Brain microvascular endothelial cell (primary cell): ENCODE data around the gene LRRC74A.

ENCODE experiments used
- DNase-seq: peaks from one replicate; pipeline ENCODE4 v3.0.0-alpha.2; 2020
- H3K27ac ChIP-seq: fragments of 250-450 bp; sonication (Bioruptor Pico); 2 replicates; pipeline ENCODE4 v1.5.1; 2020; ENCODE audit warnings: mild to moderate bottlenecking, moderate library complexity
- H3K27me3 ChIP-seq: fragments of 250-450 bp; sonication (Bioruptor Pico); replicated peaks from 2 replicates; pipeline ENCODE4 v1.5.1; 2020; ENCODE audit warnings: mild to moderate bottlenecking
- H3K36me3 ChIP-seq: fragments of 250-450 bp; sonication (Bioruptor Pico); replicated peaks from 2 replicates; pipeline ENCODE4 v1.5.1; 2020; ENCODE audit warnings: mild to moderate bottlenecking
- H3K4me3 ChIP-seq: 2 replicates; pipeline ENCODE4 v1.5.1; 2011; ENCODE audit warnings: low read depth, mild to moderate bottlenecking, control low read depth, low read length, moderate library complexity
- in situ Hi-C: cut with HindIII; loops from 2 replicates; pipeline ENCODE4 v1.10.0; 2017; ENCODE audit warnings: low sequenced_read_pairs, low pct_ligation_motif_present
- TF ChIP-seq, protein P1 (sequence below): IDR thresholded peaks from 2 replicates; pipeline ENCODE4 v1.5.1; 2011; ENCODE audit warnings: low read depth, mild to moderate bottlenecking, moderate library complexity, low read length, control low read depth, inconsistent platforms; ENCODE audit errors: missing control alignments

LRRC74A gene

DNA sequence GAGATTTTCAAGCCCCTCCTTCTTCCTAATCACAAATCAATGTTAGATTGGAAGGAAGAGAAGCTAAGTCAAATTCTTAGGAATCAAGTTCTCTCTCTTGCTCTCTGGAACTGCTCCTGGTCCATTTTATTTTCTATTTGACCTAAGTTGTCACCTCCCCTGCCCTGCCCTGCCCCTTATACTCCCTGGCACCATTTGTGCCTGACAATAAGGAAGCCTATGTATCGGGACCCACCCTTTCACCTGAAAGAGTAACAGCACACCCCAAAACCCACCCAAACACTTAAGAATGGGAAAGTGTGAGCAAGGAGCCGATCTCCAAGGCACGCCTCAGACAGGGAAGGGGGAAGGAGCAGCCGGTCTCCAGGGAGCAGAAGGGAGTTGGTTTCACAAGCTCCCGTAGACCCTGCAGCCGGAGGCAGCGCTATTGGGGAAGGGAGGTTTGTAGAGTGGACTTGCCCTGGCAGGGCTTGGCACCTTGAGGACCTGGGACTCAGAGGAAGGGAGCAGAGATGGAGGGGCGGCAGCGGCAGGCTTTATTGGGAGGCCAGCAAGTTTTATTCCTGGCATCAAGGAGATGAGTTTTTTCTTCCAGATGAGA, 1.6 kb downstream of the LRRC74A start:
- DNase-seq: no peak
- H3K27ac ChIP-seq: no peak overlapping the region
- no peak overlapping the region for H3K4me3 ChIP-seq
- in situ Hi-C loops: no loop called here
- H3K36me3 ChIP-seq: no peaks in the 10 kb centered on the region
- no peaks in the 10 kb centered on the region for H3K27me3 ChIP-seq
- TF ChIP-seq, protein P1, sequence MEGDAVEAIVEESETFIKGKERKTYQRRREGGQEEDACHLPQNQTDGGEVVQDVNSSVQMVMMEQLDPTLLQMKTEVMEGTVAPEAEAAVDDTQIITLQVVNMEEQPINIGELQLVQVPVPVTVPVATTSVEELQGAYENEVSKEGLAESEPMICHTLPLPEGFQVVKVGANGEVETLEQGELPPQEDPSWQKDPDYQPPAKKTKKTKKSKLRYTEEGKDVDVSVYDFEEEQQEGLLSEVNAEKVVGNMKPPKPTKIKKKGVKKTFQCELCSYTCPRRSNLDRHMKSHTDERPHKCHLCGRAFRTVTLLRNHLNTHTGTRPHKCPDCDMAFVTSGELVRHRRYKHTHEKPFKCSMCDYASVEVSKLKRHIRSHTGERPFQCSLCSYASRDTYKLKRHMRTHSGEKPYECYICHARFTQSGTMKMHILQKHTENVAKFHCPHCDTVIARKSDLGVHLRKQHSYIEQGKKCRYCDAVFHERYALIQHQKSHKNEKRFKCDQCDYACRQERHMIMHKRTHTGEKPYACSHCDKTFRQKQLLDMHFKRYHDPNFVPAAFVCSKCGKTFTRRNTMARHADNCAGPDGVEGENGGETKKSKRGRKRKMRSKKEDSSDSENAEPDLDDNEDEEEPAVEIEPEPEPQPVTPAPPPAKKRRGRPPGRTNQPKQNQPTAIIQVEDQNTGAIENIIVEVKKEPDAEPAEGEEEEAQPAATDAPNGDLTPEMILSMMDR: no peak

DNA sequence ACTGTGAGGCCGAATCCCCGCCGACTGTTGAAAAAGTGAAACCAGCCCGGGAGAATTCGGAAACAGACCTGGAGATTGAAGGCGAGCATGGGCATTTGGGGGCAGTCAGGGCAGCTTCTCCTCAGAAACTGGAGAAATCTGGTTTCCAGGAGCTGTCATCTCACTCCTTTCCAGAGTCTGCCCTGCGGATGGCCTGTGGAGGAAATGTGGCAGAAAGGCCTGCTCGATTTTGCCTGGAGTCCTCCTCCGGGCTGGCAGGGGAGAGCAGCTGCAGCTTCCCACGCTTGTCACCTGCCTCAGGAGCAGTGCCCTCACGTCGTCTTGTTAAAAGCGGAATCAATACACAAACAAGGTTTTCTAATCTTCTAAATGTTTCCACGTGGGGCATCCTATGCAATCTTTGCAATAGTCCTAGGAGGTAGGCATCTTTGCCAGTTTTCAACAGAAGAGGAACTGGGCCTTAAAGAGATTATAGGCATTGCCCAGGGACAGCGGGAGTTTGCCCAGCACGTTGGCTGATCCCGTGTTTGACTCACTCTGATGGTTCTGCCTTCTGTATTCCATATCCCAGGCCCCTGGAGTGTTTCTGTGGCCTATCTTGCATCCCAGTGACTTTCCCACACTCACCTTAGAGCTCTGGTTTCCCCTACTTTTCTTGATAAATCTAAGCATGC, 2.3 kb downstream of the LRRC74A start:
- in situ Hi-C loops: no loop called here
- no peaks in the 10 kb centered on the region for H3K27me3 ChIP-seq
- H3K4me3 ChIP-seq: no peak overlapping the region
- TF ChIP-seq, protein P1: no peak
- DNase-seq: no peak
- no peak overlapping the region for H3K27ac ChIP-seq
- no peaks in the 10 kb centered on the region for H3K36me3 ChIP-seq

- Histone ChIP-seq H3K27ac (no peak overlapping the region), H3K36me3 (no peaks in the 10 kb centered on the region), H3K4me3 (no peak overlapping the region), H3K27me3 (no peaks in the 10 kb centered on the region)
- TF ChIP-seq, protein P1: no peak
- in situ Hi-C loops: no loop called here
- no peak for DNase-seq
These were observed 2.8 kb downstream of the LRRC74A start for GRCh38 chr14:76829013-76829365.

DNA sequence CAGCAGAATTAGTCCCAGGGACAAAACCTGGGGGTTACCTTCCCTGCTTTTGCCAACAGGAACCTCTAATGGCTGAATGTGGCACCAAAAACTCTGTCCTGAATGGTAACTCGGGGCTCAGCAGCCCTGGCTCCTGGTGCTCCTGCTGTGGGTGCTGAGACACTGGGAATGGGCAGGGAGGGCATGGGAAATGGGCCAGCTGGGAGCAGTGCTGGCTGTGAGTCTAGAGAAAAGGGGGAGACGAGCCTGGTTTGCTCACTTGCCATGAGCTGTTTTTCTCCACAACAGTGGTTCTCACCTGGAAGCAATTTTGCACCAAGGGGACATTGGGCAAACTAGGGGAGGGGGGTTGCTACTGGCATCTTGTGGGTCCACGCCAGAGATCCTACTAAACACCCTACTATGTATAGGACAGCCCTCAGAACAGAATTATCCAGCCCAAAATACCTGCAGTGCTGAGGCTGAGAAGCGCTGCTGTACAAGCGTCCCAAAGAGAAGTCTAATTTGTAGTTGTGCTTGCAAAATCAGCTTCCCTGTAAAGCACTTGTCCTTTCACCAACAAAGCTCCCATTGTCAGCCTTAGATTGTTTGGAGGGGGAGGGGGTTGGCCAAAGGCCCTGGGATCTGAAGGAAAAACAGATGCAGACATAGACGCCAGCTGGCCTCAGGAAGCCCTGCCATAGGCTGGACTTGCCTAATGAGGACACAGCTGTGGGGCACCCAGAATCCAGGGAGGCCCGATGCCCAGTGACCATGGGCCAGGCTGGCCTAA, 3.6 kb downstream of the LRRC74A start:
- H3K36me3 ChIP-seq: no peaks in the 10 kb centered on the region
- in situ Hi-C loops: no loop called here
- DNase-seq: no peak
- H3K27ac ChIP-seq: no peak overlapping the region
- TF ChIP-seq, protein P1: no peak
- no peaks in the 10 kb centered on the region for H3K27me3 ChIP-seq
- no peak overlapping the region for H3K4me3 ChIP-seq

DNA sequence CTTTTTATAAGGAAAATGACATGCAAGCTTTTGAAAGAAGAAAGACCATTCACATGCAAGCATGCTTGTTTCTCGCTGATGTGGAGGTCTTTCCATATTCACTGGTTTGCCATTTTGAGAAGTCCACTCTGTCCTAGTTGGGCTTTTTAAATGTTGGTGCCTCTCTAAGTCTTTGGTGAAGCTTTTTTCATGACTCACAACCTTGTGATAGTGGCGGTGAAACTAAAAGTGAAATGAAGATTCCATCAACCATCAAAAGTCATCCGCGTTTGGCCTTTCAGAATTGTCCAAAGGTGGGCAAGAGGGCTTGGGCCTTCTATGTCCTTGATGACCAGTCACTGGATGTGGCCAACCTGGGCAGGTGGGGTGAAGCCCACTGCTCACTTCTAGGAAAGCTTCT, 4.3 kb downstream of the LRRC74A start:
- no peaks in the 10 kb centered on the region for H3K36me3 ChIP-seq
- TF ChIP-seq, protein P1: no peak
- no peak overlapping the region for H3K27ac ChIP-seq
- in situ Hi-C loops: no loop called here
- no peaks in the 10 kb centered on the region for H3K27me3 ChIP-seq
- H3K4me3 ChIP-seq: no peak overlapping the region
- no peak for DNase-seq
